Hypothalamus (tissue), 51 donors: ENCODE data around the gene NKX2-8.
"Not testable (repeated sequence)": the region's sequence is repeated elsewhere in the genome, so short reads cannot be mapped to it uniquely, and the experiment has no call there.

Experiments
- DNase-seq, 51 donors: peaks; one replicate each; lab custom pipeline; 2025; lab: John Stamatoyannopoulos, UW

NKX2-8 gene

DNA sequence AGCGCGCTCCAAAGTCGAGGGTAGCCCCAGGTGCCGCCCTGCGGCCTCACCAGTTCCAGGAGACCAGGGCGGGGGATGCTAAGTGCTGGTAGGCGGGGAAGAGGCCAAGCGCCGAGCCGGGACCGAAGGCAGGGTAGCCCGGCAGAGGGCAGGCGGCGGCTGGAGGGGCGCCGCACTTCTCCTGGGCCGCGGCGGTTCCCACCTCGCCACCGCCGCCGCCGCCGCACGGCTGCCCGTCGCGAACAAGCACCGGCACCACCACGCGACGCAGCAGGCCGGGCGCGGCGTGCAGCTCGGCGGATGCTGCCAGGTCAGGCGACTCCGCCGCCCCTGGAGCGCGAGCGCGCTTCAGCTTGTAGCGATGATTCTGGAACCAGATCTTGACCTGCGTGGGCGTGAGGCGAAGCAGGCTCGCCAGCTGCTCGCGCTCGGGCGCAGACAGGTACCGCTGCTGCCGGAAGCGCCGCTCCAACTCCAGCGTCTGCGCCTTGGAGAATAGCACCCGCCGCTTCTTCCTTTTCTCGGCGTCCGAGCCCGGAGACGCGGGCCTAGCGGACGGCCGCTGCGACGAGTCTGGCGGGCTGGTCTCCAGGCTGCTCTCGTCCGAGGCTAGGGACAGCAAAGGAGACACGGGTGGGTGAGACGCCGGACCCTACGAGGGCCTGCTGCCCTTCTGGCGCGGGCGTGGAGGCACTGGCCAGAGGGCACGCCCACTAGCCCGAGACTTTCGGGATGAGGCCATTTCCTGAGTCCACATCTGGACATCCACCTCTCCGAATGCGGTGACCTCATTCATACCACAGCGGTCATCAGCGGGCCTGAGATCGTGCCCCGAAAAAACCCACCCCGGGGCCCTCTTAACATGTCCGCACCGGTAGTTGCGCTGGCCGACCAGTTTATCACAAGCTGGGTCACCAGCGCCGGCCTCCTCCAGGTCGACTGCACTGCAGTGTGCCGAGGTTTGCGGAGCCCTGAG is 1.3 kb downstream of the NKX2-8 start:
- peak in 5 of 51 donors; percentile 15 to 31 (median 19) for DNase-seq

DNA sequence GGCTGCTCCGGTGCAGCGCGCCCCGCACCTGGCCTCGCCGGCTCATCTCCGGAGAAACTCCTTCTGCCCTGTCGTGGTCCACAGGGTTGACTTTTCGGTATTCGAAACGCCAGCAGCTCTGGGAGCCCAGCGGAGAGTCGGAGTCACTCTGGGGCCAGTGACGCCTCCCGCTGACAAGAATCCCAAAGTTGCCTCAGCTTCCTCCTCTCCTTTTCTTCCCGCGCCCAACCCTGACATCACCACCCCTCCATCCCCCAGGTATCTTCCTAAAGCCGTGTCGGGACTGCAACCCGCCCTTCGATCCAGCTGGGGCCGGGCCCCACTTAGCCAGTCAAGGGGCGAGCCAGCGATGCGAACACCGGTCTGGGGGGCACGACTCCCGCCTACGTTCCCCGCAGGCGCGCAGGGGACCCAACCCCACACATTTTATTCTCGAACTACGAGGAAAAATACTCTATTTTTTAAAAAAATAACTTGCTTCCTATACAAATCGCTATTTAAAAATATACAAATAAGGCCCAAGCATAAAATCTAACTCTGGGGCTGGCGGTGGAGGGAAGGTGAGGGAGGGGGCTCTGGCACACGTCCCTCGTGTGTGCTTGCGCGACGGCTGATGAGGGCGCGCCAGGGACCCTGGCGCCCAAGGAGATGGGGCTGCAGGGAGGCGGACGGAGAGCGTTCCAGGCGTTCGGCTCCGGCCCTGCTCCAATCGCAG is 2.1 kb downstream of the NKX2-8 start:
- DNase-seq, result no peak

DNA sequence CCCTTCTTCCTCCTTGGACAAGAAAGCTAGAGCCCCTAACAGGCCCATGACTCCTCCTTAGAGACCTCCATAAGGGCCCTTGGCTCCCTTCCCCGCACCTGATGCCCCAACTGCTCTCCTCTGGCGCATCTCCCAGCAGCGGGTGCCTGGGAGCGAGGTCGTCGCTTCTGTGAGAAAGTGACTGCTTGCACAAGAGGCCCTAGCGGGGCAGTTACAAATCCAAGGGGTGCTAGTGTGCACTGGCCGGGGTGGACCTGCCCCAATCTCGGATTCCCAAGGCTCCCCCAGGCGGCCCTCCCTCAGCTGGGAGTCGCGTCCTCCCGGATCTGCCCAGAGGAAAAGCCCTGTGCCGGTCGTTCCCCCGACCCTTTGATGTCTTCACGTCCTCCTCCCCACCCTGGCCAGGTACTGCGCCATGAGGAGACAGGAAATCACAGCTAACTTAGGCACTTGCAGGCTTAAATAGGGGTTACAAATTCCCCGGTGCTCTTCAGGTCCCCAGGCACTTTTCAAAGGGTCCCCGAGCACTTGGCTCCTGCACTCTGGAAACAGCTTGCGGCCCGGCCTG is 2.8 kb downstream of the NKX2-8 start:
- DNase-seq, result peak in 2 of 51 donors; percentile 14 to 16

DNA sequence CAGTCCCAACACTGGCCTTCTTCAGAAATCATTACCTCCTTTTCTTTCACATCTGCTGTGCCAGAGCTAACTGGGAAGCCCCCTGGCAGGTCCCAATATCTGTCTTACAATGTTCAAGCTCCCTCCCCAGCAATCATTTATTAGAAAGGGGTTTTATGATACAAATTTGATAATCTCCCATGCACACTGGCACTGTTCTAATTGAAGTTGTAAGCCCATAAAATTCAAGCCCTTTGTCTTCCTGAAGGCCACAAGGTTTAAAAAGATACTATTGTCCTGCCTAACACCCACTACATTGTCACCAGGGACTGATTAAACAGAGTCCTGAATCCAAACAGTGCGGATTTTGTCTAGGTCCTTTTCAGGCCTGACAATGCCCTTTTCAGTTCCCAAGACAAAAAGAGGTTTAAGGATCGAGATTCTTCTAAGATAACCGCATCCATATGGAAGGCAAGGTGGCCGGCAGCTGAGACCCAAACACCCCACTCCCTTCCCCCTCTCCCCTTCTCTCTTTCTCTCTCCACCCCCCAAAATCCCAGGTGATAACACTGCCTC is 3.3 kb downstream of the NKX2-8 start:
- peak in 1 of 51 donors; percentile 13 for DNase-seq

DNA sequence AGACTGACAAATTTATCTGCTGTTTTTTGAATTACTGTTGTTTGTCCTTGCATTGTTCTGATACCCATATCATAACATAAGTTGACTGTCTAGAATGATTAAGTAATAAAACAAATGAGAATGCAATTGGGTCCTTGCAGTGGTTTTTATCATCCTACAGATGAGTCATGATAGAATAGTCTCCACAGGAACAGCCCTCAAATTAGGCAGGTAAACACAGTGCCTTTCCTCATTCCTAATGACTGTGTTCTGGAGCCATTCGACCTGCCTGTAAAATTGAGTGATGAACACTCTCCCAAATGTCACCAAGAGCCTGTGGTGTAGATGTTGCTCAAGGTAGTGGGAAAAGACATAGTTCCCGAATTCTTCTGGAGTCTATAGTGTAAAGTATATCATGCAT is 12.3 kb downstream of the NKX2-8 start:
- no peak for DNase-seq

DNA sequence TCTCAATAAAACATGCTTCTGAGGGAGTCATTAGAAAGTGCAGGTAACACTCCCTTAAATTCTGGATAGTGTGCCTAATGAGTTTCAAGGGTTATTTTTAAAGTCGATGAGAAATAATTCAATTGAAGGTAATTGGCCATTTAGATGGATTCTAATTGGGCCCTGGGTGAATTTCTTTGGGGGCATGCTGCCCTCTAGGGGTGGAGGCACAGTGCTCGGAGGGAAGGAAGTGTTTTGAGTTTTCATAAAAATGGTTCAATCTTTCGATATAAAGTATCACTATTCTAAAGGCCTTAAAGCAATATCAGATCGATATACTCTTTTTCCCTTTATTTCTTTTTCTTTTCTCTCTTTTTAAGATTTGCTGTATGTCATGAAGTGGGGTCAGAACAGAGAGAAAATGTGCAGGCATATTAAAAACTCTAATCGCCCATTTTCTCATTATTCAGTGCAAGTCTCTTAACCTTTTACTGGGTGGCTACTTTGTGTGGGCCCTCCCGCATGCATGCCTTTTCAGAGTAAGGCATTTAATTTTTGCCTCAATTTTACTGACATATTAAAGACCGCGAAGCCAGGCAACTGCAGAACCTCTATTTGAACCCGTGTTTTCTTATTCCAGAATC is 25.5 kb downstream of the NKX2-8 start:
- DNase-seq, result peak in 12 of 51 donors; percentile 7 to 50 (median 26)

DNA sequence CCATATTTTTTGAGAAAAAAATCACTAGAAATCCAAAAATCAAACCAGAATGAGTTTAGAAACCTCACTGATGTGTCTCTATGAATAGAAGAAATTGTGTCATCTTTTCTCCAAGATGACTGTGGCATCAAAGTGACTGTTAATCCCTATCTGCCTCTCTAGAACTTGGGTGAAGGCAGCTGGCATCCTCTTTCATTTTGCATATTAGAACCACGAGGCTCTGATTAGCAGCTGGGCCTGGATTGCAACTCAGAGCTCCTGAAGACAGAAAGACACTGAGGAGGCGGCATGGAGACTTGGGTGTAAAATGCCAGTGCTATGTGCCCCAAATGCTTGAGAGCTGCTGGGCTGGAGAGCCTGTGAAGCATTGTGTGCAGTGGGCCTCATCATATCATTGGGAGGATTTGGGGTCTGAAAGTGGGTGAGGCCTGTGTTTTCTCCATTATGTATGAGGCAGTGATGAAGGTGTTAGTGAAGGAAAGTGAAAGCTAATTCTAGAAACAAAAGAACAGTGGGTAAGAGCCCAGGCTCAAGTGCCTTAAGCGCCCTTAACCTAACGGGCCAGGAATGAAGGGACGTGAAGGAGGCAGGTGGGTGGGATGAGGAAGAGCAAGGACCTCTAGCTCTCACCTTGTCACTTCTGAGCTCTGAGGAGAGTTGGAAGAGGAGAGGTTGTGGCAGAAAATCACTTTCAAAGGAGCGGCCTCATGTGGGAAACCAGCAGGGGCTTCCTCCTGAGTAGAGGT is 26.2 kb downstream of the NKX2-8 start:
- no peak for DNase-seq

DNA sequence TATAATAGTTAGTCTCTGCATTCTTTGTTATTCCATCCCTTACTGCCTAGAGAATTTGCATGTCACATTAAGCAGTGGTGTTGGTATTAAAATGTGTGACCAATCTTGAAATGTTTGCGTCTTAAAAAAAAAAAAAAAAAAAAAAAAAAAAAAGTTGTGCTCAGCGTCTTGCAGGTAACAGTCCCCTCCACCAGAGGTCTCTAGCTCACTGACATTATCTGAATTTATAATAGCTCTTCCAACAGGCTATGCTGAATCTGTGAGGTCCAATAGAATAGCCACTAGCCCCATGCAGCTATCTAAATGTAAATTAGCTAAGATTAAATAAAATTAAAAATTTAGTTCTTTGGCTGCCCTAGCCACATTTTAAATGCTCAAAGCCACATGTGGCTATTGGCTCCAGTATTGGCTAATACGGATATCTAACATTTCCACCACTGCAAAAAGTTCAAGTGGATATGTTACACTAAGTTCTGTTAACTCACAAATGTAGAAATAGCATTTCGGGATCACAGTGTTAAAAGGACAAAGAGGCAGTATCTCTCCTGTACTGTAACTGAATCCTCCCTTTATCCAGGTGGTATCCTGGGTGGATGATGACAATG is 28.7 kb downstream of the NKX2-8 start:
- DNase-seq, result peak in 3 of 51 donors; percentile 1 to 16 (median 5)

DNA sequence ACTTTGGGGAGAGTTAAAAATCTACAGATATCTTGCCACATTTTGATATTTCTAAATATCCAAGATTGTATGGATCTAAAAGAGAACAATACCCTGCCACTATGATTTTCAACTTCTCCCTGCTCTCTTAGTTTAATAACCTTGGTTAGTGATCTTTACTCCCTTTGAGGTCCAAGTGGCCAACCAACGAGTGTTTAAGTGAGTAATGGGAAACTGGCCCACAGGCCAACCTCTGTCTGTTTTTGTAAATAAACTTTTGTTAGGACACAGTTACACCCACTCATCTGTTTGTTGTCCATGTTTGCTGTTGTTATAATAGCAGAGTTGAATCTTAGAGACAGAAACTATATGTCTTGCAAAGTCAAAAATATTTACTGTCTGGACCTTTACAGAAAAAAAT is 31.5 kb downstream of the NKX2-8 start:
- no peak for DNase-seq

DNA sequence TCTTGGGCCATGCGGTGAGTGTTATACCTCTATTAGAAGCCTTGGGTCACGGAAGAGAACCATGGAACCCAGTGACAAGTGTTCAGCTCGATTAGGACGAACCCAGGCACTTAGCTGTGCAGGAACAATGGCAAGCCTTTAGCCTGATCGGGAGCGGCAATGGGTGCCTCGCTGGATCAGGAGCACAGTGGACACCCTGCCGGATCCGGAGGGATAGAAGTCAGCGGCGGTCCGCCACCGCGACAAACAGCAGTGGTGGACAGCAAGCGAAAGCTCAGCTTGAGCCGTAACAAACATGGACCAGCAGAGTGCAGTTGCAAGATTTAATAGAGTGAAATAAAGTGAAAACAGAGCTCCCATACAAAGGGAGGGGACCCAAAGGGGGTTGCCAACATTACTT is 38.1 kb downstream of the NKX2-8 start:
- not testable (repeated sequence) for DNase-seq

DNA sequence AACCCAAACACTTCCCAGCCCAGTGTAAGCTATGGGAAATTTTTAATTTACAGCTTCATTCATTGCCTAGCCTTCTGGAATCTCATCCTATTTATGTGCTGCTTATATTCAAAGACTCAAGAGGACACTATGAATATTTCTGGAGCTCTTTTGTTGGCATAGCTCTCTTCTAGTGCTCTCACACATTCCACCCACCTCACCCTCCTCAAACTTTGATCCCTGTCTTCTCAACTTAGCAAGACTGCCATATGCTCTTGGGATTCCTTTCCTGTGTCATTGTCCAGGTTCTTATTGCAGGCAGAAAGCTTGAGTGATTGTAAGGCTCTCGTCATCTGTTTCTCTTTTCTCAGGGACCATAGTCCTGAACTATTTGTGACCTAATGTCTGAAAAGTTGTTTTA is 44.4 kb downstream of the NKX2-8 start:
- DNase-seq, result no peak
